ENCODE data around the gene ZNF546.
"Not testable (repeated sequence)": the region's sequence is repeated elsewhere in the genome, so short reads cannot be mapped to it uniquely, and the experiment has no call there.

- TF ChIP-seq KAT7 (CRISPR knock-in tag; IDR thresholded peaks at IDR 0.05; ENCODE audit: borderline replicate concordance); JUN (CRISPR knock-in tag; IDR thresholded peaks at IDR 0.05); NR3C1 (CRISPR knock-in tag; conservative IDR thresholded peaks at IDR 0.05; ENCODE audit: low read depth); CTCF (IDR thresholded peaks at IDR 0.05); ZNF423 (CRISPR knock-in tag; IDR thresholded peaks at IDR 0.05): not testable (repeated sequence)
Measured at GRCh38 chr19:39959407-39959806, 37.5 kb upstream of the ZNF546 start.

All from WTC11 (cell line).